ENCODE data around the gene LZTFL1. TPM values are rescaled to one million over a fixed set of nuclear protein-coding genes. Genes with fewer than 3 reads are reported as not detected.
A peak's percentile ranks its signal among the peaks of the same experiment; 100 is the strongest.
"Not testable (repeated sequence)": the region's sequence is repeated elsewhere in the genome, so short reads cannot be mapped to it uniquely, and the experiment has no call there.

Gene LZTFL1
- total RNA-seq, 1 donor from 2014 or later, result 11.9 TPM

- no peak for DNase-seq
These were observed 23.0 kb upstream of the LZTFL1 start for GRCh38 chr3:45864760-45865519.

DNA sequence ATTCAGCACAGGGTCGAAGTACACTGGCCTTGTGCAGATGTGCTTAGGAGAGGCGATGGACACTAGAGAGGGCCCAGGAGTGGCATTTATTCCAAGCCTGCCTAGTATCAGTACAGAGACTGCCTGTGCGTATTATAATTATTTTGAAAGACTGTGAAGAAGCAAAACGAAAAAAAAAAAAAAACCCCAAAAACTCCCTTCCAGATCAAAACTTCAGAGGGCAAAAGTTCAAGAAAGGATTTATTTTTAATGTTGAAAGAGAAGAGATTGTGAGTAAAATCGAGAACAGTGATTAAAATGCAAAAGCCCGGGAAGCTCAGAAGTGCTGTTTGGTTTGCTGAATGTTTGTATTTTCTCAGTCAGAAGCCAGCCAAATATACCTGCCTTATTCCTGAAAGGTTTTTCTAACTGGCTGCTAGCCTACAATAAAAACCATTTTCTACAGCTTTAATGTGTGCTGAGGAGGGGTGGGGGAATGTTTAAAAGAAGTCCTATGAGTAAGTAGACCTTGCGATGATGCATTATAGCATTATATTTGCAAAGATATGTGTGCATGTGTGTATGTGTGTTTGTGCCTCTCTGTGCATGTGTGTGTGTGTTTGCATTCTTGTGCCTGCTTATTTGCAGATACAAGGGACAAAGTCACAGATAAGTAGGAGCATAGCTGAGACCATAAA lies 19.3 kb upstream of the LZTFL1 start:
- no peak for DNase-seq

DNA sequence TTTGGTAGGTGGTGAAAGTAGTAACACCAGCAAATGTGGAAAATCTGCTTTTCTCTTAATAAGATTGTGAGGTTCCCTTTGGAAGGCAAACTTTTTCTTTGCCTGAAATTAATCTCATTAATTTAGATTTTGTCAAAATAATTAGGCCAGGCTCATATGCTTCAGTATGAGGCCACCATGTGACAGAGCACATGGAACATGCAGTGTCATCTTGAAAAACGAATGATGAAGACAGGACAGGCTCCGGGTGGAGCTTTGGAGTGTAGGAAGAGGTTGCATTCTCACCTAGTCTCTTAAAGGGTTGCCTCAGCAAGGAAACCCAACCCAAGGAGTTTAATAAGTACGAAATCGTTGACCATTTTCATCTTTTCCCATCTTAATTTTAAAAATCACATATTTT lies 18.6 kb upstream of the LZTFL1 start:
- DNase-seq, result no peak

GRCh38 chr3:45858809-45859543 lies 17.1 kb upstream of the LZTFL1 start:
- DNase-seq, result no peak

GRCh38 chr3:45857024-45857423 lies 15.1 kb upstream of the LZTFL1 start:
- not testable (repeated sequence) for DNase-seq

GRCh38 chr3:45856323-45856722 lies 14.4 kb upstream of the LZTFL1 start:
- not testable (repeated sequence) for DNase-seq

- DNase-seq, result no peak
These were observed 10.9 kb upstream of the LZTFL1 start for GRCh38 chr3:45852828-45853227.

- DNase-seq, result no peak
These were observed 6.5 kb upstream of the LZTFL1 start for GRCh38 chr3:45848392-45848791.

- DNase-seq, result no peak
These were observed 2.7 kb upstream of the LZTFL1 start for GRCh38 chr3:45844616-45845015.

DNA sequence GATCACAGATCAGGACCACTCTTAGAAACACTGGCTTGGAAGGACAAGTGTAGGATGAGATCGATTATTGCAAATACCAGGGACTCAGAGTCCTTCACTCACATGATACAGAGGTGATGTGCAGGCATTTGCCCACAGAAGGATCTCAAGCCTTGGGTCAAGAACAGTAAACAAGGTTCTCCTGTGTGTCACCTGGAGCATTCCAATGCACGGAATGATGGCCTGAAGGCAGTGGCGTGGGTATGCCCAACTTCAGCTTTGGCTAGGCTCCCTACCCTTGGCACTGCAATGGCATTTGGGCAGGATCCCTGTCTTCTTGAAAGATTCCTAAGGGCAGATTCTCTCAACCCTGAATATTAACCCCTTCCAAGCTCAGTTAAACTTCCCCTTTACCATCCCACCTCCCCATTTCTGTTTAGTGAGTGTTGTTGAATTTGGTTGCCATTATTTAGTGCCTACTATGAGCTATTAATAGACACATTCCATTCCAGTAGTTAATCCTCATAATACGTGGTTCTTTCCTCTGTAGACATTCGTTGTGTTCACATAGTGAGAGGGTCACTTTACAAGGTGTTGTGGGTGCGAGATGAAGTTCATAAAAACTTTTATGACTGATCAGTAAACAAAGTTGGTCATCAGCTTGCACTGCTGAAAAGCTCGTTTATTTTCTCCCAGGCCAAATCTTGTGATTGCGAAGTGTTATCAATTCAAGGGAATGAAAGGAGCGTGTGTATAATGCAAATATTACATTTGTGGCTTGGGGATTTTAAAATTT lies 1.1 kb upstream of the LZTFL1 start:
- DNase-seq, result no peak

DNA sequence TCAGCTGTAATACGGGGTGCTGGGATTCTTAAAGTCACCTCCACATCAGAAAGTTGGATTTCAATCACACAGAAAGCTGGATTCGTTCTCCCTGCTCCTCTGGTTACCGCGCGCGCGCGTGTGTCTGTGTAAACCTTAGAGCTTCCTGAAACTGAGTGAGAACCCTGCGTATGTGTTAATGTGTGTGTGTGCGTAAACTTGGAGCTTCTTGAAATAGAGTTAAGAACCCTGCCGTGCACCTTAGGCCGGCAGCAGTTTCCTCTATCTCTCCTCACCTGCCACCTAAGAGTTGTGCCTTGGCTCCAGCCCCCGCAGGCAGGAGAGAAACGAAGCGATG lies 531 bp downstream of the LZTFL1 start:
- peak; percentile 40 for DNase-seq

DNA sequence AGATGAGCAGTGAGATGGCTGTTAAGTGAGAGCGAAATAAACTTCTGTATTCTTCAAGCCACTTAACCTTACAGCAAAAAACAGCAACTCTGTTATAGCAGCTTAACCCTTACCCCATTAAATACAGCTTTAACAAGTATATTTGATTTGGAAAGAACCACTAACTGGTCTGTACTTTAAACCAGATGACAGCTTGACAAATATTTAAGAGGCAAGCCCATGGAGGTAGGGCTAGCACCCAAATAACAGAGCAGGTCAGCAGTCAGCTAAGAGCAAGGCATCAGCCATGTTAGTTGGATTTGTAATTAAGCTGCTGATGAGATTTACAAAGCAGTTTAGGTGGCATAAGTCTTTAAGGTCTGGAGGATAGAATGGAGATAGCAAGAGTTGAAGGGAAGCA lies 3.5 kb downstream of the LZTFL1 start:
- DNase-seq, result no peak

DNA sequence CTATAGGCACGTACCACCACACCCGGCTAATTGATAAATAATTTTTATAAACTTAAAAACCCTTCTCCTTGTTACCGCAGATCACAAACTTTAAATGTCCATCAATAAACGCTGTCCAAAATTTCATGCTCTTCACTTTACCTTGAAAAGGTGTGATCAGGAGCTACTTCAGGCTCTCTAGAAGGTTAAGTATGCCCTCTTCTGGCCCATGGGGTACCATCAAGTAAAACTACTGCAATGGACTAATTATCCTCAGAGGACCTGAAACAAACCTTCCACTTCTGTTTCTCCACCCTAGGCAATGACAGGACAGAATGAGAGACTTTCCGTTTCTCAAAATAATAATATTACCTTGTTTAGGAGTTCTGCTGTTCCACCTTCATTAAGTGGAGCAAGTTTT lies 9.2 kb downstream of the LZTFL1 start:
- DNase-seq, result peak; percentile 50

- DNase-seq, result no peak
These were observed 11.8 kb downstream of the LZTFL1 start for GRCh38 chr3:45830121-45830520.

- DNase-seq, result peak; percentile 49
These were observed 15.0 kb downstream of the LZTFL1 start for GRCh38 chr3:45826908-45827307.

- peak; percentile 12 for DNase-seq
These were observed 15.6 kb downstream of the LZTFL1 start for GRCh38 chr3:45826321-45826720.

GRCh38 chr3:45821127-45821526 lies 20.8 kb downstream of the LZTFL1 start:
- DNase-seq, result no peak

DNA sequence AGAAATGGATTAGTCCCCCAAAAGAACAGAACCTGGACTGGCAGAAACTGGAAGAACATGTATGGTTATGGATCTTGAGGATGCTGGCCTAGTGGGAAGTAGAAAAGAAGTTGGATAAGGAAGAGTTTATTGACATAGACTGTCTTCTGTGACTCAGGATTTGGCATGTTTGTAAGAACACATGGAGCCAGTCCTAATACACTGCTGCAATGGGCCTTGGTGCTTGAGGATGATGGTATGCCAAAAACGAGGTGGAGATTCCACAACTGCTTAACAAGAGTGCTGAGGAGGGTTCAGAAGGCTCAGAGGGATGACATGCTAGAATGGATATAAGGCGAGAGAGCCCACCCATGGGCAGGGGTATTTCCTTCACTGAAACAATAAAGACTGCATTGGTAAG lies 22.4 kb downstream of the LZTFL1 start:
- DNase-seq, result no peak

- DNase-seq, result peak; percentile 91
These were observed 23.9 kb downstream of the LZTFL1 start for GRCh38 chr3:45817831-45818522.

- no peak for DNase-seq
These were observed 25.4 kb downstream of the LZTFL1 start for GRCh38 chr3:45816544-45816943.

GRCh38 chr3:45814322-45814721 lies 27.6 kb downstream of the LZTFL1 start:
- no peak for DNase-seq
